ENCODE results near the gene INPP5D. TPM values are rescaled to one million over a fixed set of nuclear protein-coding genes. Genes with fewer than 3 reads are reported as not detected.

INPP5D gene
- polyA plus RNA-seq, 3 donors, result 30.6 to 90.2 (median 54.8) TPM

DNA sequence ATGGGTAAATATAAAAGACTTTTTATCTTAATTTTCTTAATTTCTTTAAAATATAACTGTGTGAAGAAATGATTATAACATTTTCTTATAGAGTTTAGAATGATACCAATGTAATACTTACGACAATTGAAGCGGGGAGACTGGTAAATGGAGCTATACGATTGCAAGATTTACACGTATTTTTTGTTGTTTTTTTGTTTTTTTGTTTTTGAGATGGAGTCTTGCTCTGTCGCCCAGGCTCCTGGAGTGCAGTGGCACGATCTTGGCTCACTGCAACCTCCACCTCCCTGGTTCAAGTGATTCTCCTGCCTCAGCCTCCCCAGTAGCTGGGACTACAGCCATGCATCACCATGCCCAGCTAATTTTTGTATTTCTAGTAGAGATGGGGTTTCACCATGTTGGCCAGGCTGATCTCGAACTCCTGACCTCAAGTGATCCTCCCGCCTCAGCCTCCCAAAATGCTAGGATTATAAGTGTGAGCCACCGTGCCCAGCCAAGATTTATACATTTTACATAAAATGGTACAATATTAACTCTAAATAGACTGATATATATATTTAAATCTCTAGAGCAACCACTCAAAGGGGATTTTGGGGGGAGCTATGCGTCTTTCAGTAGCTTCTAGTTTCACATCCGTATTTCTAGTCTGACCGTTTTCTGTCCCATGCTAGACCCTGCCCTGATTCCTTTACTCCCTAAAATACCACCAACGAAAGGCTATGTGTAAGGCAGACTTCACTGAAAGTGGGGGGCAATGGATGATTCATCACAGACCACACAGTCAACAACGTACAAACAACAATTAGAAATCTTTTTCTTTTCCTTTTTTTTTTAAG is 163.1 kb downstream of the INPP5D start:
- TF ChIP-seq, protein P1, sequence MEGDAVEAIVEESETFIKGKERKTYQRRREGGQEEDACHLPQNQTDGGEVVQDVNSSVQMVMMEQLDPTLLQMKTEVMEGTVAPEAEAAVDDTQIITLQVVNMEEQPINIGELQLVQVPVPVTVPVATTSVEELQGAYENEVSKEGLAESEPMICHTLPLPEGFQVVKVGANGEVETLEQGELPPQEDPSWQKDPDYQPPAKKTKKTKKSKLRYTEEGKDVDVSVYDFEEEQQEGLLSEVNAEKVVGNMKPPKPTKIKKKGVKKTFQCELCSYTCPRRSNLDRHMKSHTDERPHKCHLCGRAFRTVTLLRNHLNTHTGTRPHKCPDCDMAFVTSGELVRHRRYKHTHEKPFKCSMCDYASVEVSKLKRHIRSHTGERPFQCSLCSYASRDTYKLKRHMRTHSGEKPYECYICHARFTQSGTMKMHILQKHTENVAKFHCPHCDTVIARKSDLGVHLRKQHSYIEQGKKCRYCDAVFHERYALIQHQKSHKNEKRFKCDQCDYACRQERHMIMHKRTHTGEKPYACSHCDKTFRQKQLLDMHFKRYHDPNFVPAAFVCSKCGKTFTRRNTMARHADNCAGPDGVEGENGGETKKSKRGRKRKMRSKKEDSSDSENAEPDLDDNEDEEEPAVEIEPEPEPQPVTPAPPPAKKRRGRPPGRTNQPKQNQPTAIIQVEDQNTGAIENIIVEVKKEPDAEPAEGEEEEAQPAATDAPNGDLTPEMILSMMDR (IDR thresholded peaks at IDR 0.05), result no peak
- Mint-ChIP-seq H3K4me3 (no peak overlapping the region), H3K4me1 (peaks cover 15% of the 10 kb centered on the region), H3K27ac (no peak overlapping the region), H3K9me3 (peaks cover 0 to 7% (median 5%) of the 10 kb centered on the region in 7 donors), H3K36me3 (peaks cover 3% of the 10 kb centered on the region in 2 donors), H3K27me3 (ENCODE audit: low read depth in 3 of 3) (peaks cover 1 to 16% (median 7%) of the 10 kb centered on the region in 3 donors)
- no peak overlapping the region for H3K4me3 ChIP-seq (replicated peaks in 1 of 3; ENCODE audit: low read depth in 2 of 3, low read length in 3 of 3)
- WGBS (ENCODE audit: insufficient coverage), result no CpG with 5 or more reads among the region's 14 CpGs
- peak; percentile 42 to 71 (median 65) for DNase-seq
- intact Hi-C loops (cut with micrococcal nuclease), result no loop called here
- H3K27me3 ChIP-seq (ENCODE audit: control insufficient read depth in 2 of 2, insufficient read depth in 2 of 2, low read length in 2 of 2), result no peaks in the 10 kb centered on the region
- no peaks in the 10 kb centered on the region for H3K9me3 ChIP-seq (replicated peaks in 1 of 2; ENCODE audit: control insufficient read depth in 1 of 2, insufficient read depth in 1 of 2, low read length in 2 of 2)
- no peak overlapping the region for H3K4me2 ChIP-seq (replicated peaks; ENCODE audit: extremely low read depth, low read length, poor library complexity, severe bottlenecking)
- no peak overlapping the region for H3K27ac ChIP-seq (ENCODE audit: low read depth in 1 of 2, low read length in 2 of 2)
- no peak overlapping the region for H3K9ac ChIP-seq (ENCODE audit: insufficient read depth, low read length, poor library complexity, severe bottlenecking)
- no peak overlapping the region for H2AFZ ChIP-seq (ENCODE audit: insufficient read depth, low read depth, low read length, poor library complexity, severe bottlenecking)
- H4K20me1 ChIP-seq (ENCODE audit: insufficient read depth, low read length), result no peaks in the 10 kb centered on the region
- H3K79me2 ChIP-seq (ENCODE audit: insufficient read depth, low read length), result no peaks in the 10 kb centered on the region
- H3K36me3 ChIP-seq (replicated peaks in 1 of 2; ENCODE audit: control insufficient read depth in 1 of 2, insufficient read depth in 2 of 2, low read length in 2 of 2), result no peaks in the 10 kb centered on the region
- peaks cover 8 to 9% of the 10 kb centered on the region in 2 donors for H3K4me1 ChIP-seq (ENCODE audit: control insufficient read depth in 1 of 2, insufficient read depth in 2 of 2, low read length in 2 of 2)

DNA sequence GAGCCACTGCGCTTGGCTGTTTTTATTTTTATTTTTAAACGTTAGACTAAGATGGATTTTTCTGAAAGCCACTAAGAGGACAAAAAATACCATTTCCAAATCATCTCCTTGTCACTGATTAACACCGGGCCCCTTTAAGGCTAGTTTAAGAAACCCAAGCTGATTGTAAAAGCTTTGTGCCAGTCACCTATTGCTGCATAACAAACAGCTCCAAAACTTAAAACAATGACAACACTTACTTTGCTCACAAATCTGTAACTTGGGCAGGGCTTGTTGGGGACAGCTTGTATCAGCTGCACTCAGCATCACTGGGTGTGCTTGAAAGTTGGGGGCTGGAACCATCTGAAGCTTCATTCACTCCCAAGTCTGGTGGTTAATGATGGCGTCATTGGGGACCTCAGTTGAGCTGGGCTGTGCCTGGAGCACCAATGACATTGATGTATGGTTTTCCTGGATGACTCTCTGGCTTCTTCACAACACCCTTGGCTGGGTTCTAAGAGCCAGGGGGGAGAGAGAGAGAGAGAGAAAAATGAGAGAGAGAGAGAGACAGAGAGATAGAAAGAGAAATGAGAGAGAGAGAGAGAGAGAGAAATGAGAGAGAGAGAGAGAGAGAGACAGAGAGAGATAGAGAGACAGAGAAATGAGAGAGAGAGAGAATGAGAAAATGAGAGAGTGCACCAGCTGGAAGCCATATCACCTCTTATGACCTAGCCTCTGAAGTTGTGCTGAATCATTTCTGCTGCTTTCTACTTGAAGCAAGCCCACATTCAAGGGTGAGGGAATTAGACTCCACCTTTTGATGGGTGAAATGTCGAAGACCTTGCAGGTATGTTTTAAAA is 165.3 kb downstream of the INPP5D start:
- no peak overlapping the region for H3K9ac ChIP-seq (ENCODE audit: insufficient read depth, low read length, poor library complexity, severe bottlenecking)
- WGBS (ENCODE audit: insufficient coverage), result 100% methylated on average over 2 of the region's 5 CpGs

More for the DNA sequence above, 165.3 kb downstream of the INPP5D start:
- no peak overlapping the region for H3K27ac Mint-ChIP-seq
- peaks cover 8 to 12% of the 10 kb centered on the region in 2 donors for H3K4me1 ChIP-seq (ENCODE audit: control insufficient read depth in 1 of 2, insufficient read depth in 2 of 2, low read length in 2 of 2)
- H3K36me3 ChIP-seq (replicated peaks in 1 of 2; ENCODE audit: control insufficient read depth in 1 of 2, insufficient read depth in 2 of 2, low read length in 2 of 2), result no peaks in the 10 kb centered on the region
- no peak overlapping the region for H3K4me3 Mint-ChIP-seq
- DNase-seq, result no peak
- no peaks in the 10 kb centered on the region for H3K79me2 ChIP-seq (ENCODE audit: insufficient read depth, low read length)
- H3K27me3 ChIP-seq (ENCODE audit: control insufficient read depth in 2 of 2, insufficient read depth in 2 of 2, low read length in 2 of 2), result no peaks in the 10 kb centered on the region
- TF ChIP-seq, protein P1 (IDR thresholded peaks at IDR 0.05), result no peak
- intact Hi-C loops (cut with micrococcal nuclease), result no loop called here
- peaks cover 0 to 9% (median 6%) of the 10 kb centered on the region in 3 donors for H3K27me3 Mint-ChIP-seq (ENCODE audit: low read depth in 3 of 3)
- no peak overlapping the region for H3K4me3 ChIP-seq (replicated peaks in 1 of 3; ENCODE audit: low read depth in 2 of 3, low read length in 3 of 3)
- peaks cover 0 to 6% (median 3%) of the 10 kb centered on the region in 7 donors for H3K9me3 Mint-ChIP-seq
- H3K4me1 Mint-ChIP-seq, result peaks cover 15% of the 10 kb centered on the region
- no peaks in the 10 kb centered on the region for H3K9me3 ChIP-seq (replicated peaks in 1 of 2; ENCODE audit: control insufficient read depth in 1 of 2, insufficient read depth in 1 of 2, low read length in 2 of 2)
- no peak overlapping the region for H3K4me2 ChIP-seq (replicated peaks; ENCODE audit: extremely low read depth, low read length, poor library complexity, severe bottlenecking)
- H2AFZ ChIP-seq (ENCODE audit: insufficient read depth, low read depth, low read length, poor library complexity, severe bottlenecking), result no peak overlapping the region
- H4K20me1 ChIP-seq (ENCODE audit: insufficient read depth, low read length), result no peaks in the 10 kb centered on the region
- H3K36me3 Mint-ChIP-seq, result peaks cover 0 to 3% of the 10 kb centered on the region in 2 donors
- H3K27ac ChIP-seq (ENCODE audit: low read depth in 1 of 2, low read length in 2 of 2), result no peak overlapping the region

Data from CD14-positive monocyte (primary cell).